Measurements from ENCODE around the gene KANSL3.

DNA sequence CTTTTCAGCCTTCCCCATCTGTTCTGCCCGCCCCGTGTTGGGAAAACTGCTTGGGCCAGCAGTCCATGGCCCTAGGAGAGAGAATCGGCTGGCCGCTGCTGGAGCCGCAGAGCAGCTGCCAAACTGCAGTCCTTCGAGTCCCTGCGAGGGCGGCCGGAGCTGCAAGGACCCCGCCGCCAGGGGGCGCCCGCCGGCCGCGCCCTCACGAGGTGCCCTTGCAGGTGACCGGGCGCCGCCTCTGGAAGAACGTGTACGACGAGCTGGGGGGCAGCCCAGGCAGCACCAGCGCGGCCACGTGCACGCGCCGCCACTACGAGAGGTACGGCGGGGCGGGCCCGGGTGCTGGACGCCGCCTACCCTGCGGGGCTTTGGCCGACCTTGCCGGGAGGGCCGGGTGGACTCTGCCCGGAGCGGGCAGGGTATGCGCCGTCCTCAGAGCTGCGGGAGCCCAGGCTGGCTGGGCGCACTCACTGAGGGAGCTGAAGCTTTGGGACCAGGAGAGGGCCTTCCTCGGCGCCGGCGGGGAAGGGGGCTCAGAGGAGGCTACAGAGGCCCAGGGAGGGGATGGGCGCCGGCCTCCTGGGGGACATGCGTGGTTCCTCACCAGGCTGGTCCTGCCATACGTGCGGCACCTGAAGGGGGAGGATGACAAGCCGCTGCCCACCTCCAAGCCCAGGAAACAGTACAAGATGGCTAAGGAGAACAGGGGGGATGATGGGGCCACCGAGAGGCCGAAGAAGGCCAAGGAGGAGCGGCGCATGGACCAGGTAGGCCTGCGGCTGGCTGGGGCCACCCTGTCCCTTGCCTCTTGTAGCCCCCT, 87.9 kb downstream of the KANSL3 start:
- TF ChIP-seq BHLHE40 (IDR thresholded peaks at IDR 0.05; ENCODE audit: borderline replicate concordance) (no peak), FOXA1 (IDR thresholded peaks at IDR 0.05) (no peak), TARDBP (IDR thresholded peaks at IDR 0.05) (no peak), SUZ12 (IDR thresholded peaks at IDR 0.05) (no peak), ELF4 (IDR thresholded peaks at IDR 0.05) (no peak), ARNT (IDR thresholded peaks at IDR 0.05) (no peak), FOXK2 (IDR thresholded peaks at IDR 0.05) (no peak), FOXM1 (IDR thresholded peaks at IDR 0.05; ENCODE audit: borderline replicate concordance) (no peak), CTBP1 (IDR thresholded peaks at IDR 0.05; ENCODE audit: borderline replicate concordance) (no peak), SP1 (IDR thresholded peaks at IDR 0.05) (no peak), ZNF384 (IDR thresholded peaks at IDR 0.05) (no peak), LEF1 (IDR thresholded peaks at IDR 0.05; ENCODE audit: borderline replicate concordance) (no peak), HDGF (IDR thresholded peaks at IDR 0.05; ENCODE audit: borderline replicate concordance) (no peak)
- TF ChIP-seq, protein P1, sequence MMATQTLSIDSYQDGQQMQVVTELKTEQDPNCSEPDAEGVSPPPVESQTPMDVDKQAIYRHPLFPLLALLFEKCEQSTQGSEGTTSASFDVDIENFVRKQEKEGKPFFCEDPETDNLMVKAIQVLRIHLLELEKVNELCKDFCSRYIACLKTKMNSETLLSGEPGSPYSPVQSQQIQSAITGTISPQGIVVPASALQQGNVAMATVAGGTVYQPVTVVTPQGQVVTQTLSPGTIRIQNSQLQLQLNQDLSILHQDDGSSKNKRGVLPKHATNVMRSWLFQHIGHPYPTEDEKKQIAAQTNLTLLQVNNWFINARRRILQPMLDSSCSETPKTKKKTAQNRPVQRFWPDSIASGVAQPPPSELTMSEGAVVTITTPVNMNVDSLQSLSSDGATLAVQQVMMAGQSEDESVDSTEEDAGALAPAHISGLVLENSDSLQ (IDR thresholded peaks at IDR 0.05), result no peak

All from HEK293T (cell line).